ENCODE measurements around the gene RNF175.

Gene RNF175

GRCh38 chr4:153785910-153786721, 26.3 kb upstream of the RNF175 start:
- Histone ChIP-seq H3K4me1 (ENCODE audit: control insufficient read depth, insufficient read depth, low read length, poor library complexity, severe bottlenecking) (peaks cover 14% of the 10 kb centered on the region), H3K9me3 (ENCODE audit: control insufficient read depth, low read length) (no peaks in the 10 kb centered on the region), H3K36me3 (ENCODE audit: control insufficient read depth, insufficient read depth, low read length) (no peaks in the 10 kb centered on the region), H3K27me3 (replicated peaks; ENCODE audit: control insufficient read depth, insufficient read depth, low read length, poor library complexity, severe bottlenecking) (peaks cover 33% of the 10 kb centered on the region), H3K4me3 (ENCODE audit: insufficient read depth, low read depth, low read length, poor library complexity, severe bottlenecking) (no peak overlapping the region), H3K27ac (ENCODE audit: insufficient read depth, low read length, poor library complexity, severe bottlenecking) (no peak overlapping the region)
- no peak for DNase-seq

- peaks cover 14% of the 10 kb centered on the region for H3K27me3 ChIP-seq (replicated peaks; ENCODE audit: control insufficient read depth, insufficient read depth, low read length, poor library complexity, severe bottlenecking)
- no peak for DNase-seq
- H3K36me3 ChIP-seq (ENCODE audit: control insufficient read depth, insufficient read depth, low read length) = no peaks in the 10 kb centered on the region
- H3K27ac ChIP-seq (ENCODE audit: insufficient read depth, low read length, poor library complexity, severe bottlenecking) = no peak overlapping the region
- H3K4me3 ChIP-seq (ENCODE audit: insufficient read depth, low read depth, low read length, poor library complexity, severe bottlenecking) = no peak overlapping the region
- no peaks in the 10 kb centered on the region for H3K9me3 ChIP-seq (ENCODE audit: control insufficient read depth, low read length)
- peaks cover 10% of the 10 kb centered on the region for H3K4me1 ChIP-seq (ENCODE audit: control insufficient read depth, insufficient read depth, low read length, poor library complexity, severe bottlenecking)
Observed at GRCh38 chr4:153784166-153784699, 24.4 kb upstream of the RNF175 start.

- Histone ChIP-seq H3K4me3 (ENCODE audit: insufficient read depth, low read depth, low read length, poor library complexity, severe bottlenecking) (no peak overlapping the region), H3K9me3 (ENCODE audit: control insufficient read depth, low read length) (no peaks in the 10 kb centered on the region), H3K4me1 (ENCODE audit: control insufficient read depth, insufficient read depth, low read length, poor library complexity, severe bottlenecking) (no peaks in the 10 kb centered on the region), H3K36me3 (ENCODE audit: control insufficient read depth, insufficient read depth, low read length) (no peaks in the 10 kb centered on the region), H3K27ac (ENCODE audit: insufficient read depth, low read length, poor library complexity, severe bottlenecking) (no peak overlapping the region), H3K27me3 (replicated peaks; ENCODE audit: control insufficient read depth, insufficient read depth, low read length, poor library complexity, severe bottlenecking) (no peaks in the 10 kb centered on the region)
- DNase-seq = no peak
Observed at GRCh38 chr4:153782581-153782980, 22.8 kb upstream of the RNF175 start.

DNA sequence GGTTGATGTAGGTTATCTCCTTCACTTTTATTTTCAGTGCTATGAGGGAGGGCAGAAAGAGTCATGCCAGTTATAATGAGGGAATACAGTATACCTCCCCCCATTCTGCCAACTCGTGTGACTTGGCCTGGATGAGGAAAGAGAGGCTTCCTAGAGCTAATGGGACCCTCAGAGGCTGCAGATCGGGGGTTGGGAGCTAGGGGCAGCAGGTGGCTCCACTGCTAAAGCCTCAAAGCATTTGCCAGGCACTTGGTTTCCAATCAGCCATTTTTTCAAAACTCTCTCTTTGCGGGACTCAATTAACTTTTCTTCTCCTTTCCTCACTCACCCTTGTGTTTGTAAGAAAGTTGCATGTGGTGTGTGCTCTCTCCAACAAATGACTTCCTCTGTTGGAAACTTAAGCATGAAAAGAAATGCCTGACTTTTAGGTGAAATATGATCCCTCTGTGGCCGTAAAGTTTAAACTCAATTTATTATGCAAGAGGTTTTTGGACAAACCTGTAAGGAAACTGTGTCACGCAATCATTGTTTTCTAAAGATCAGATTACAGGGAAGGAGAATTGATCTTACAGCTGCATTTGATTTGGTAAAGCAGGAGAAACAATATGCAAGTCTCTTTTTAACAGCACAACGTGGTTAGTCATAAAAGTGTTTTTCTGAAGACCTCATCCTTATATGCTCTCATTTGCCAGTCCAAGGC, 22.0 kb upstream of the RNF175 start:
- H3K4me1 ChIP-seq (ENCODE audit: control insufficient read depth, insufficient read depth, low read length, poor library complexity, severe bottlenecking) = no peaks in the 10 kb centered on the region
- H3K4me3 ChIP-seq (ENCODE audit: insufficient read depth, low read depth, low read length, poor library complexity, severe bottlenecking) = no peak overlapping the region
- H3K27ac ChIP-seq (ENCODE audit: insufficient read depth, low read length, poor library complexity, severe bottlenecking) = no peak overlapping the region
- no peaks in the 10 kb centered on the region for H3K27me3 ChIP-seq (replicated peaks; ENCODE audit: control insufficient read depth, insufficient read depth, low read length, poor library complexity, severe bottlenecking)
- no peaks in the 10 kb centered on the region for H3K36me3 ChIP-seq (ENCODE audit: control insufficient read depth, insufficient read depth, low read length)
- DNase-seq = no peak
- H3K9me3 ChIP-seq (ENCODE audit: control insufficient read depth, low read length) = no peaks in the 10 kb centered on the region

DNA sequence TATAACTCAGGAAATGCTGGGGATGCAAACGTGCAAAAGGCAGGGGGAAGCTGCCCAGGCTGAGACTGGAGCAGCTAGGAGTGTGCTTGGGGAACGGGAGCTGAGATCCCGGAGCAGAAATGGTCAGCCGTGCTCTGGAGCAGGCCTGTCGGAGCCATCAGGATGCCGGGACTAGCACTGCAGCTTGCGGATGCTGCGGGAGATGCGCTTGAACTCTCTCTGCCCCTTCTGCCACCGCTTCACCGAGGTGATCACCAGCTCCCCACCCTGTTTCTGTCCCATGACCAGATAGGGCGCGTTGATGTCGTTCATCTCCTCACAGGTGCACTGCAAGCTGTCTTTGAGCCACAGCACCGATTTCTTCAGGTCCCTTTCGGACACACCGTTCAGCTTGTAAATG, 21.5 kb upstream of the RNF175 start:
- Histone ChIP-seq H3K9me3 (ENCODE audit: control insufficient read depth, low read length) (no peaks in the 10 kb centered on the region), H3K36me3 (ENCODE audit: control insufficient read depth, insufficient read depth, low read length) (no peaks in the 10 kb centered on the region), H3K4me1 (ENCODE audit: control insufficient read depth, insufficient read depth, low read length, poor library complexity, severe bottlenecking) (no peaks in the 10 kb centered on the region), H3K27ac (ENCODE audit: insufficient read depth, low read length, poor library complexity, severe bottlenecking) (no peak overlapping the region), H3K4me3 (ENCODE audit: insufficient read depth, low read depth, low read length, poor library complexity, severe bottlenecking) (no peak overlapping the region), H3K27me3 (replicated peaks; ENCODE audit: control insufficient read depth, insufficient read depth, low read length, poor library complexity, severe bottlenecking) (no peaks in the 10 kb centered on the region)
- DNase-seq = no peak

GRCh38 chr4:153780876-153781275, 21.1 kb upstream of the RNF175 start:
- H3K4me3 ChIP-seq (ENCODE audit: insufficient read depth, low read depth, low read length, poor library complexity, severe bottlenecking) = no peak overlapping the region
- DNase-seq = no peak
- H3K36me3 ChIP-seq (ENCODE audit: control insufficient read depth, insufficient read depth, low read length) = no peaks in the 10 kb centered on the region
- no peaks in the 10 kb centered on the region for H3K4me1 ChIP-seq (ENCODE audit: control insufficient read depth, insufficient read depth, low read length, poor library complexity, severe bottlenecking)
- no peak overlapping the region for H3K27ac ChIP-seq (ENCODE audit: insufficient read depth, low read length, poor library complexity, severe bottlenecking)
- H3K27me3 ChIP-seq (replicated peaks; ENCODE audit: control insufficient read depth, insufficient read depth, low read length, poor library complexity, severe bottlenecking) = no peaks in the 10 kb centered on the region
- no peaks in the 10 kb centered on the region for H3K9me3 ChIP-seq (ENCODE audit: control insufficient read depth, low read length)

DNA sequence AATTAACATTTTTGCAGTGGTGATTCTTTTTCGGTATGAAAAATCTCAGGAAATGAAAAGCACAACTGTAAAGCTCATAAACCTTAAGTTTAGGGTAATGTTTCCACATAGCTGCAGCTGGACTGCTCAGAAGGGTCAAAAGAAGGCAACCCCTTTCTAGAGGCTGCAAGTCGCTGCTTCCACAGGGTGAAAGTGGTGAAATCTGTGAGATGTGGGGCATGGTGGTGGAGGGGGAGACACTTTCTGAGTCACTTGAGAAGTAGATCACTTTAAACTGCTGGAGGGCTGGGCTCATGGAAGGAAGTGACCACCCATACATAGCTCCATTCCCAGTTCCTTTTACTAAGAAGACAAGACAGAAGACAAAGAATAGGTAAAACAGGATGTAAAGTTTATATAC, 20.4 kb upstream of the RNF175 start:
- no peak for DNase-seq
- Histone ChIP-seq H3K27me3 (replicated peaks; ENCODE audit: control insufficient read depth, insufficient read depth, low read length, poor library complexity, severe bottlenecking) (no peaks in the 10 kb centered on the region), H3K27ac (ENCODE audit: insufficient read depth, low read length, poor library complexity, severe bottlenecking) (no peak overlapping the region), H3K9me3 (ENCODE audit: control insufficient read depth, low read length) (no peaks in the 10 kb centered on the region), H3K4me1 (ENCODE audit: control insufficient read depth, insufficient read depth, low read length, poor library complexity, severe bottlenecking) (no peaks in the 10 kb centered on the region), H3K36me3 (ENCODE audit: control insufficient read depth, insufficient read depth, low read length) (no peaks in the 10 kb centered on the region), H3K4me3 (ENCODE audit: insufficient read depth, low read depth, low read length, poor library complexity, severe bottlenecking) (no peak overlapping the region)

GRCh38 chr4:153778383-153778782, 18.6 kb upstream of the RNF175 start:
- no peaks in the 10 kb centered on the region for H3K9me3 ChIP-seq (ENCODE audit: control insufficient read depth, low read length)
- H3K4me3 ChIP-seq (ENCODE audit: insufficient read depth, low read depth, low read length, poor library complexity, severe bottlenecking) = no peak overlapping the region
- H3K27ac ChIP-seq (ENCODE audit: insufficient read depth, low read length, poor library complexity, severe bottlenecking) = no peak overlapping the region
- no peak for DNase-seq
- no peaks in the 10 kb centered on the region for H3K36me3 ChIP-seq (ENCODE audit: control insufficient read depth, insufficient read depth, low read length)
- no peaks in the 10 kb centered on the region for H3K27me3 ChIP-seq (replicated peaks; ENCODE audit: control insufficient read depth, insufficient read depth, low read length, poor library complexity, severe bottlenecking)
- H3K4me1 ChIP-seq (ENCODE audit: control insufficient read depth, insufficient read depth, low read length, poor library complexity, severe bottlenecking) = no peaks in the 10 kb centered on the region

- Histone ChIP-seq H3K4me3 (ENCODE audit: insufficient read depth, low read depth, low read length, poor library complexity, severe bottlenecking) (no peak overlapping the region), H3K27me3 (replicated peaks; ENCODE audit: control insufficient read depth, insufficient read depth, low read length, poor library complexity, severe bottlenecking) (no peaks in the 10 kb centered on the region), H3K4me1 (ENCODE audit: control insufficient read depth, insufficient read depth, low read length, poor library complexity, severe bottlenecking) (no peaks in the 10 kb centered on the region), H3K9me3 (ENCODE audit: control insufficient read depth, low read length) (no peaks in the 10 kb centered on the region), H3K36me3 (ENCODE audit: control insufficient read depth, insufficient read depth, low read length) (no peaks in the 10 kb centered on the region), H3K27ac (ENCODE audit: insufficient read depth, low read length, poor library complexity, severe bottlenecking) (no peak overlapping the region)
- no peak for DNase-seq
Observed at GRCh38 chr4:153777421-153777820, 17.6 kb upstream of the RNF175 start.

- H3K27ac ChIP-seq (ENCODE audit: insufficient read depth, low read length, poor library complexity, severe bottlenecking) = no peak overlapping the region
- no peak for DNase-seq
- no peaks in the 10 kb centered on the region for H3K36me3 ChIP-seq (ENCODE audit: control insufficient read depth, insufficient read depth, low read length)
- no peaks in the 10 kb centered on the region for H3K9me3 ChIP-seq (ENCODE audit: control insufficient read depth, low read length)
- no peak overlapping the region for H3K4me3 ChIP-seq (ENCODE audit: insufficient read depth, low read depth, low read length, poor library complexity, severe bottlenecking)
- no peaks in the 10 kb centered on the region for H3K4me1 ChIP-seq (ENCODE audit: control insufficient read depth, insufficient read depth, low read length, poor library complexity, severe bottlenecking)
- H3K27me3 ChIP-seq (replicated peaks; ENCODE audit: control insufficient read depth, insufficient read depth, low read length, poor library complexity, severe bottlenecking) = no peaks in the 10 kb centered on the region
Observed at GRCh38 chr4:153776601-153777000, 16.8 kb upstream of the RNF175 start.
